Measurements from ENCODE around the gene LLGL1. TPM values are rescaled to one million over a fixed set of nuclear protein-coding genes. Genes with fewer than 3 reads are reported as not detected.

Gene LLGL1
- total RNA-seq, 1 experiment from 2014 or later = 44.9 TPM

DNA sequence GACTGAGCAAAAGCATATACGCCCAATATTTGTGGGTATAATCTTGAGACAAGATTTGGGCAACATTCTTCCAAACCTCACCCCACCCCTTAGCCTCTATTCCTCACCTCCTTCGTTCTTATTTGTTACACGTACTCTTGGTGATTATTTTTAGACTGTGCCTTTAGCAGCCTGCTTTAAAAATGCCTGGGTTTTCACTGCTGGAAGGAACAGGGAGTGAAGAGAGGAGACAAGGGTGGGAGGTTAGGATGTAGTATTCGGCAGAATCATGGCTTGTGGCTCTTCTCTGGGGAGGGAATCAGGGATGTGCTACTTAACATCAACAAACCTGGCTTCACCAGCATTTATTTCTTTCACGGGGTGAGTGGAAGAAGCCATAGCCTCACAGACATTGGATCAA, 30.2 kb upstream of the LLGL1 start:
- H3K9me3 ChIP-seq (ENCODE audit: insufficient read depth, low read depth) = no peaks in the 10 kb centered on the region
- intact Hi-C loops (cut with micrococcal nuclease; ENCODE audit: unreplicated experiment) = no loop called here
- H3K27ac ChIP-seq = no peak overlapping the region
- H3K27me3 ChIP-seq (ENCODE audit: insufficient read depth, low read depth) = no peaks in the 10 kb centered on the region
- H3K4me2 ChIP-seq = no peak overlapping the region
- no peaks in the 10 kb centered on the region for H3K4me1 ChIP-seq (replicated peaks; ENCODE audit: insufficient read depth)
- no peaks in the 10 kb centered on the region for H3K9me2 ChIP-seq (ENCODE audit: insufficient read depth)
- H3K4me3 ChIP-seq = no peak overlapping the region
- DNase-seq = no peak
- ChIA-PET CTCF (no interaction called here), POLR2A (ENCODE audit: unreplicated experiment) (no interaction called here)
- no peak for TF ChIP-seq EZH2 (IDR thresholded peaks at IDR 0.05; ENCODE audit: low read depth)
- TF ChIP-seq, protein P1, sequence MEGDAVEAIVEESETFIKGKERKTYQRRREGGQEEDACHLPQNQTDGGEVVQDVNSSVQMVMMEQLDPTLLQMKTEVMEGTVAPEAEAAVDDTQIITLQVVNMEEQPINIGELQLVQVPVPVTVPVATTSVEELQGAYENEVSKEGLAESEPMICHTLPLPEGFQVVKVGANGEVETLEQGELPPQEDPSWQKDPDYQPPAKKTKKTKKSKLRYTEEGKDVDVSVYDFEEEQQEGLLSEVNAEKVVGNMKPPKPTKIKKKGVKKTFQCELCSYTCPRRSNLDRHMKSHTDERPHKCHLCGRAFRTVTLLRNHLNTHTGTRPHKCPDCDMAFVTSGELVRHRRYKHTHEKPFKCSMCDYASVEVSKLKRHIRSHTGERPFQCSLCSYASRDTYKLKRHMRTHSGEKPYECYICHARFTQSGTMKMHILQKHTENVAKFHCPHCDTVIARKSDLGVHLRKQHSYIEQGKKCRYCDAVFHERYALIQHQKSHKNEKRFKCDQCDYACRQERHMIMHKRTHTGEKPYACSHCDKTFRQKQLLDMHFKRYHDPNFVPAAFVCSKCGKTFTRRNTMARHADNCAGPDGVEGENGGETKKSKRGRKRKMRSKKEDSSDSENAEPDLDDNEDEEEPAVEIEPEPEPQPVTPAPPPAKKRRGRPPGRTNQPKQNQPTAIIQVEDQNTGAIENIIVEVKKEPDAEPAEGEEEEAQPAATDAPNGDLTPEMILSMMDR (conservative IDR thresholded peaks at IDR 0.05) = no peak
- peaks cover 5% of the 10 kb centered on the region; the same call in 1 of the 2 replicates for H3K36me3 ChIP-seq (ENCODE audit: low read depth)
- no peak overlapping the region for H2AFZ ChIP-seq
- no peaks in the 10 kb centered on the region; the same call in none of the 2 replicates for H3F3A ChIP-seq (ENCODE audit: insufficient read depth, low read depth)
- BruUV-seq (replicated peaks) = no TSS peak
- peaks cover 73% of the 10 kb centered on the region for H3K79me2 ChIP-seq (ENCODE audit: low read depth)
- peaks cover 49% of the 10 kb centered on the region for H4K20me1 ChIP-seq (ENCODE audit: insufficient read depth)

DNA sequence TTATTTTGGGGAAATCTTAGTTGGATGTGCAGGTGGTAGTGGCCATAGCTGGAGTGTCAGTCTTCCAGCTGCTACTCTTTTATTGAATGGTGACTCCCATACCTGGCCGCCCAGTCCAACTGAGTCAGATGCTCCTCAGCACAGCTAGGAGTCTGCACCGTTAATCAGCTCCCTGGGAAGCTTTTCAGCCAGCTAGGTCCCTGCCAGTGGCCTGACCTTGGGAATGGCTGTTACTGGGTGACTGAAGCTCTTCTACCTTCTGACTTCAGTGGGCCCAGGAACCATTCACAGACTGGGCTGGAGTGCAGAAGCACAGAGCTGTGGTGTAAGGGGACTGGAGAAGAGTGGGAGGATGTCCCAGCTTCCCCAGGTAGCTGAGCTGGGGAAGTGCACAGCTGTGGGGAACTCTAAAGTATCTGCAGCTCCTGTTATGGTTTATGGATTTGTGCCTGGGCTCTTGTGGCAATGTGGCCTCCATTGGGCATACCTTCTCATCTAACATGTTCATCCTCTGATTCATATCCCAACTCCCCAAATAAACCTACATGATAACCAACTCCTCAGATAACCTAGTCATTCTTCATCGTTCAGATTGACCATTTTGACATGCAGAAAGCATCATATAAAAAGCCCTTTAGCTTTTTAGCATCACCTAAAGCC, 27.8 kb upstream of the LLGL1 start:
- Histone ChIP-seq H3K27me3 (ENCODE audit: insufficient read depth, low read depth) (no peaks in the 10 kb centered on the region), H3K9me3 (ENCODE audit: insufficient read depth, low read depth) (no peaks in the 10 kb centered on the region), H3K79me2 (ENCODE audit: low read depth) (peaks cover 56% of the 10 kb centered on the region), H4K20me1 (ENCODE audit: insufficient read depth) (peaks cover 47% of the 10 kb centered on the region), H3K9me2 (ENCODE audit: insufficient read depth) (no peaks in the 10 kb centered on the region), H3K27ac (no peak overlapping the region), H2AFZ (no peak overlapping the region), H3K36me3 (ENCODE audit: low read depth) (peaks cover 5% of the 10 kb centered on the region; the same call in 1 of the 2 replicates), H3K4me1 (replicated peaks; ENCODE audit: insufficient read depth) (peaks cover 6% of the 10 kb centered on the region), H3K4me2 (no peak overlapping the region), H3F3A (ENCODE audit: insufficient read depth, low read depth) (peaks cover 7% of the 10 kb centered on the region), H3K4me3 (no peak overlapping the region)
- DNase-seq = no peak
- BruUV-seq (replicated peaks) = no TSS peak
- TF ChIP-seq, protein P1 (conservative IDR thresholded peaks at IDR 0.05) = no peak
- no peak for TF ChIP-seq EZH2 (IDR thresholded peaks at IDR 0.05; ENCODE audit: low read depth)
- CTCF ChIA-PET = no interaction called here
- intact Hi-C loops (cut with micrococcal nuclease; ENCODE audit: unreplicated experiment) = no loop called here
- POLR2A ChIA-PET (ENCODE audit: unreplicated experiment) = no interaction called here

GRCh38 chr17:18198530-18198929, 26.9 kb upstream of the LLGL1 start:
- H3K36me3 ChIP-seq (ENCODE audit: low read depth) = peaks cover 5% of the 10 kb centered on the region; the same call in 1 of the 2 replicates
- H3K27me3 ChIP-seq (ENCODE audit: insufficient read depth, low read depth) = no peaks in the 10 kb centered on the region
- no peak for DNase-seq
- no TSS peak for BruUV-seq (replicated peaks)
- H3K79me2 ChIP-seq (ENCODE audit: low read depth) = peaks cover 49% of the 10 kb centered on the region
- no peaks in the 10 kb centered on the region for H3K9me2 ChIP-seq (ENCODE audit: insufficient read depth)
- TF ChIP-seq, protein P1 (conservative IDR thresholded peaks at IDR 0.05) = no peak
- no peak for TF ChIP-seq EZH2 (IDR thresholded peaks at IDR 0.05; ENCODE audit: low read depth)
- H2AFZ ChIP-seq = no peak overlapping the region
- H3F3A ChIP-seq (ENCODE audit: insufficient read depth, low read depth) = peaks cover 12% of the 10 kb centered on the region
- H3K4me2 ChIP-seq = no peak overlapping the region
- no peak overlapping the region for H3K27ac ChIP-seq
- H3K4me1 ChIP-seq (replicated peaks; ENCODE audit: insufficient read depth) = peaks cover 15% of the 10 kb centered on the region
- intact Hi-C loops (cut with micrococcal nuclease; ENCODE audit: unreplicated experiment) = no loop called here
- peaks cover 53% of the 10 kb centered on the region for H4K20me1 ChIP-seq (ENCODE audit: insufficient read depth)
- ChIA-PET POLR2A (ENCODE audit: unreplicated experiment) (no interaction called here), CTCF (no interaction called here)
- H3K4me3 ChIP-seq = no peak overlapping the region
- H3K9me3 ChIP-seq (ENCODE audit: insufficient read depth, low read depth) = no peaks in the 10 kb centered on the region

Measured in PC-9 (cell line).